SKM-1 (cell line): Measurements from ENCODE around the gene TBC1D25.

ENCODE experiments used
- DNase-seq: peaks from one replicate; lab custom pipeline; 2025; ENCODE audit not compliant: unreplicated experiment; lab: John Stamatoyannopoulos, UW

Gene TBC1D25

GRCh38 chrX:48598614-48599013 lies 59.1 kb downstream of the TBC1D25 start:
- DNase-seq, result no peak

GRCh38 chrX:48599341-48599740 lies 59.8 kb downstream of the TBC1D25 start:
- no peak for DNase-seq

- no peak for DNase-seq
Measured at GRCh38 chrX:48600226-48600625, 60.7 kb downstream of the TBC1D25 start.

GRCh38 chrX:48601741-48602394 lies 62.4 kb downstream of the TBC1D25 start:
- no peak for DNase-seq

GRCh38 chrX:48604701-48605100 lies 65.2 kb downstream of the TBC1D25 start:
- no peak for DNase-seq

GRCh38 chrX:48606091-48606490 lies 66.6 kb downstream of the TBC1D25 start:
- no peak for DNase-seq

GRCh38 chrX:48611703-48612102 lies 72.2 kb downstream of the TBC1D25 start:
- DNase-seq, result no peak
